ENCODE data around the gene CCDC51.

GRCh38 chr3:48435774-48436476 lies 4.0 kb downstream of the CCDC51 start:
- peak; percentile 100 for TF ChIP-seq CTCF (IDR thresholded peaks at IDR 0.05; ENCODE audit: low read depth, low read length)
- no peak for TF ChIP-seq EZH2phosphoT487 (IDR thresholded peaks at IDR 0.05; ENCODE audit: low read depth)
